HepG2 (cell line): ENCODE results near the gene IL11RA. TPM values are rescaled to one million over a fixed set of nuclear protein-coding genes. Genes with fewer than 3 reads are reported as not detected.
A peak's percentile ranks its signal among the peaks of the same experiment; 100 is the strongest.

ENCODE experiments used
- FOSL2 ChIP-seq: sonication (generic); formaldehyde crosslinking; IDR thresholded peaks from 2 replicates; pipeline ENCODE4 v1.4.0; 2020; ENCODE audit warnings: missing genetic modification reagents
- FOXJ3 ChIP-seq: sonication (generic); formaldehyde crosslinking; IDR thresholded peaks from 2 replicates; pipeline ENCODE4 v1.4.0; 2020; ENCODE audit warnings: missing genetic modification reagents, mild to moderate bottlenecking, borderline replicate concordance
- GMEB1 ChIP-seq: sonication (generic); formaldehyde crosslinking; IDR thresholded peaks from 2 replicates; pipeline ENCODE4 v1.5.1; 2020; ENCODE audit warnings: missing genetic modification reagents, mild to moderate bottlenecking, borderline replicate concordance
- HNRNPL ChIP-seq: fragments of 200-400 bp; formaldehyde crosslinking; IDR thresholded peaks from 2 replicates; pipeline ENCODE4 v1.6.1; 2017; ENCODE audit warnings: mild to moderate bottlenecking, low read depth, low read length
- KDM5B ChIP-seq: sonication (generic); formaldehyde crosslinking; IDR thresholded peaks from 2 replicates; pipeline ENCODE4 v1.4.0; 2020; ENCODE audit warnings: missing genetic modification reagents, mild to moderate bottlenecking, borderline replicate concordance
- NCOA5 ChIP-seq: sonication (generic); formaldehyde crosslinking; IDR thresholded peaks from 2 replicates; pipeline ENCODE4 v1.4.0; 2020; ENCODE audit warnings: missing genetic modification reagents
- RNF219 ChIP-seq: sonication (generic); formaldehyde crosslinking; IDR thresholded peaks from 2 replicates; pipeline ENCODE4 v1.5.0; 2020; ENCODE audit warnings: mild to moderate bottlenecking, missing genetic modification reagents
- SRSF9 ChIP-seq: fragments of 200-400 bp; formaldehyde crosslinking; IDR thresholded peaks from 2 replicates; pipeline ENCODE4 v1.6.1; 2018; ENCODE audit warnings: borderline replicate concordance, mild to moderate bottlenecking, low read depth, low read length; ENCODE audit not compliant: insufficient read depth, poor library complexity, severe bottlenecking
- THYN1 ChIP-seq: sonication (generic); formaldehyde crosslinking; IDR thresholded peaks from 2 replicates; pipeline ENCODE4 v1.8.1; 2023; ENCODE audit warnings: low read depth, mild to moderate bottlenecking, moderate library complexity, missing genetic modification reagents, borderline replicate concordance
- TRAFD1 ChIP-seq: sonication (generic); formaldehyde crosslinking; IDR thresholded peaks from 2 replicates; pipeline ENCODE4 v1.5.1; 2020; ENCODE audit warnings: missing genetic modification reagents, mild to moderate bottlenecking, borderline replicate concordance
- ZBTB10 ChIP-seq: sonication (generic); formaldehyde crosslinking; IDR thresholded peaks from 2 replicates; pipeline ENCODE4 v1.4.0; 2020; ENCODE audit warnings: missing genetic modification reagents, borderline replicate concordance
- ZIK1 ChIP-seq: sonication (generic); formaldehyde crosslinking; IDR thresholded peaks from 2 replicates; pipeline ENCODE4 v1.5.0; 2020; ENCODE audit warnings: mild to moderate bottlenecking, low read depth, missing genetic modification reagents, borderline replicate concordance
- ZNF3 ChIP-seq: IDR thresholded peaks from 2 replicates; pipeline ENCODE4 v1.7.0; 2017; ENCODE audit warnings: inconsistent platforms
- ZNF333 ChIP-seq: sonication (generic); formaldehyde crosslinking; IDR thresholded peaks from 2 replicates; pipeline ENCODE4 v1.4.0; 2020; ENCODE audit warnings: mild to moderate bottlenecking, missing genetic modification reagents, borderline replicate concordance
- ZNF441 ChIP-seq: sonication (generic); formaldehyde crosslinking; IDR thresholded peaks from 2 replicates; pipeline ENCODE4 v1.7.0; 2021; ENCODE audit warnings: missing genetic modification reagents, borderline replicate concordance
- ZNF576 ChIP-seq: sonication (generic); formaldehyde crosslinking; IDR thresholded peaks from 2 replicates; pipeline ENCODE4 v1.4.0; 2020; ENCODE audit warnings: mild to moderate bottlenecking, missing genetic modification reagents
- ZNF703 ChIP-seq: sonication (generic); formaldehyde crosslinking; IDR thresholded peaks from 2 replicates; pipeline ENCODE4 v1.5.1; 2020; ENCODE audit warnings: missing genetic modification reagents, mild to moderate bottlenecking, moderate library complexity, borderline replicate concordance
- ZNF841 ChIP-seq: sonication (generic); formaldehyde crosslinking; IDR thresholded peaks from 2 replicates; pipeline ENCODE4 v1.8.1; 2023; ENCODE audit warnings: missing genetic modification reagents, borderline replicate concordance
- ZSCAN25 ChIP-seq: sonication (generic); formaldehyde crosslinking; IDR thresholded peaks from 2 replicates; pipeline ENCODE4 v1.8.0; 2022; ENCODE audit warnings: mild to moderate bottlenecking, missing genetic modification reagents
- polyA plus RNA-seq, 8 experiments: library from polyadenylated mRNA; depleted of rRNA in 3 of 8; stranded (reverse) in 7 of 8; unstranded in 1 of 8; fragments of >200 nt; fragmentation: Illumina TruSeq in 4 of 8; extraction: Trizol in 4 of 8; gene quantifications; 2 replicates each; pipeline versions ENCODE4 v1.2.1 to v1.2.3, GENCODE V29; 2011 to 2016; ENCODE audit warnings: low read depth in 4 of 8, missing spikeins in 1 of 8, mixed read lengths in 1 of 8; ENCODE audit not compliant: insufficient read depth in 1 of 8
- total RNA-seq, 5 experiments: library from RNA; depleted of rRNA; stranded (reverse); fragments of >200 nt; fragmentation: Illumina TruSeq; extraction: Trizol; gene quantifications; 2 replicates each; pipeline ENCODE4 v1.2.3, GENCODE V29; 2016; ENCODE audit warnings: low read depth in 1 of 5

IL11RA gene
- total and polyA plus RNA-seq, 2 of the 13 experiments (the other 11 are each of a cell fraction or from before 2014, with no cell fraction given), result 2.0 to 4.2 TPM

DNA sequence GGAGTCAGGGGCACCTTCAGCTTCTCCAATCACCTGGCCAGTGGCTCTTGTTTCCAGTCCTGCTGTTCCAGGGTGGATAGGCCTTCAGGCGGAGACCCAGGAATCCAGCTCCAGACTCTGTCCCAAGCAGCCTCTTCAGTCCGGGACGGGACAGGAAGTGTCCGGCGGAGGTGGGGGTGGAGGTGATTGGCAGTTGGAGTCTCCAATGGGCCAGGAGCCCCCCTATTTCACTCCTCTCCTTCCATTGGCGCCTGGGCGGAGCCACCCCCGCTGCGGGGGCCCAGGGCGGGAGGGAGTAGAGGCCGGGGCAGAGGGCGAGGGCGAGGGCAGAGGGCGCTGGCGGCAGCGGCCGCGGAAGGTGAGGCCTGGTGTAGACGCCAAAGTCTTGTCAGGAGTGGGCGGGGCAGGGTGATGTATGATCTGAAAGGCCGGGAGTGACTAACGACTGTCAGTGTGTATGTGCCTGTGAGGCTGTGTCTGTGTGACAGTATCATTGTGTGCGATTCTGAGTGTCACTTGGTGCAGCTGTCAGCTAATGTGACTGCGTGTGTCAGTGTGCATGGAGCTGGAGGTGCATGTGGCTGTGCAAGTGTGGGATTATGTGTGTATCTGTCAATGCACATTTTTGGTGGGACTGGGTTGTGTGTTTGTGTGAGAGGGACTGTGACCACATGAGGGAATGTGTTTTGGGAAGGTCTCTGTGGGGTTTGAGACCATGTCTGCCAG is at the start of gene IL11RA (continued):
- TF ChIP-seq ZNF333 (CRISPR knock-in tag) (0 out of 2 replicates have a peak, but pooled peaks have one; percentile 70), ZNF703 (CRISPR knock-in tag) (no peak), ZNF841 (peak; percentile 65; the same call in 1 of the 2 replicates), FOXJ3 (CRISPR knock-in tag) (no peak), RNF219 (CRISPR knock-in tag) (no peak), ZNF576 (no peak), NCOA5 (CRISPR knock-in tag) (no peak), TRAFD1 (CRISPR knock-in tag) (no peak), FOSL2 (CRISPR knock-in tag) (peak; percentile 66), GMEB1 (CRISPR knock-in tag) (peak; percentile 59; the same call in 1 of the 2 replicates), ZNF441 (CRISPR knock-in tag) (no peak; the same call in 1 of the 2 replicates), ZIK1 (no peak; the same call in 1 of the 2 replicates), SRSF9 (no peak), ZBTB10 (CRISPR knock-in tag) (no peak), ZSCAN25 (CRISPR knock-in tag) (no peak; the same call in 1 of the 2 replicates), THYN1 (no peak), KDM5B (CRISPR knock-in tag) (peak; percentile 82), HNRNPL (peak; percentile 89), ZNF3 (CRISPR knock-in tag) (no peak)
